Muscle of back (tissue), 11 donors: ENCODE results near the gene PCSK6. TPM values are rescaled to one million over a fixed set of nuclear protein-coding genes. Genes with fewer than 3 reads are reported as not detected.
"Not testable (repeated sequence)": the region's sequence is repeated elsewhere in the genome, so short reads cannot be mapped to it uniquely, and the experiment has no call there.

ENCODE experiments used
- DNase-seq, 3 donors: peaks; one replicate each; pipeline versions ENCODE4 v3.0.0 to v3.0.0-alpha.2; 2013
- polyA plus RNA-seq, 10 donors: library from polyadenylated mRNA; unstranded; fragments of 120-200 nt; gene quantifications; one replicate each; pipeline ENCODE4 v1.2.1, GENCODE V29; 2013; ENCODE audit not compliant: insufficient read length in 10 of 10

Gene PCSK6
- polyA plus RNA-seq, 10 donors = 9.3 to 18.0 (median 11.3) TPM

- no peak for DNase-seq
Observed at GRCh38 chr15:101406526-101407195, 82.8 kb downstream of the PCSK6 start.

GRCh38 chr15:101406036-101406435, 83.5 kb downstream of the PCSK6 start:
- DNase-seq = no peak

- DNase-seq = no peak
Observed at GRCh38 chr15:101404245-101404644, 85.3 kb downstream of the PCSK6 start.

- not testable (repeated sequence) for DNase-seq
Observed at GRCh38 chr15:101402883-101403282, 86.6 kb downstream of the PCSK6 start.

GRCh38 chr15:101401286-101401685, 88.2 kb downstream of the PCSK6 start:
- no peak for DNase-seq

GRCh38 chr15:101399431-101399830, 90.1 kb downstream of the PCSK6 start:
- no peak for DNase-seq

- no peak for DNase-seq
Observed at GRCh38 chr15:101398247-101398646, 91.3 kb downstream of the PCSK6 start.

- DNase-seq = no peak
Observed at GRCh38 chr15:101397521-101398003, 91.9 kb downstream of the PCSK6 start.

GRCh38 chr15:101396484-101397261, 92.8 kb downstream of the PCSK6 start:
- DNase-seq = no peak

GRCh38 chr15:101394654-101395053, 94.9 kb downstream of the PCSK6 start:
- no peak for DNase-seq

GRCh38 chr15:101394056-101394630, 95.4 kb downstream of the PCSK6 start:
- no peak for DNase-seq

GRCh38 chr15:101393172-101393571, 96.3 kb downstream of the PCSK6 start:
- no peak for DNase-seq

GRCh38 chr15:101391981-101392640, 97.4 kb downstream of the PCSK6 start:
- no peak for DNase-seq

- DNase-seq = no peak
Observed at GRCh38 chr15:101391431-101391830, 98.1 kb downstream of the PCSK6 start.

GRCh38 chr15:101390462-101390861, 99.0 kb downstream of the PCSK6 start:
- DNase-seq = no peak

GRCh38 chr15:101390060-101390459, 99.4 kb downstream of the PCSK6 start:
- no peak for DNase-seq

- no peak for DNase-seq
Observed at GRCh38 chr15:101389362-101389761, 100.1 kb downstream of the PCSK6 start.

GRCh38 chr15:101388046-101388445, 101.5 kb downstream of the PCSK6 start:
- no peak for DNase-seq

GRCh38 chr15:101387574-101387973, 101.9 kb downstream of the PCSK6 start:
- DNase-seq = no peak

- no peak for DNase-seq
Observed at GRCh38 chr15:101386967-101387366, 102.5 kb downstream of the PCSK6 start.

GRCh38 chr15:101386006-101386405, 103.5 kb downstream of the PCSK6 start:
- no peak for DNase-seq

GRCh38 chr15:101384276-101384675, 105.2 kb downstream of the PCSK6 start:
- DNase-seq = no peak
